AG09309 (cell line): ENCODE results near the gene ELMO1.

Experiments used
- DNase-seq: peaks from one replicate; pipeline ENCODE4 v3.0.0-alpha.2; 2010; ENCODE audit warnings: low read depth
- H3K4me3 ChIP-seq: 2 replicates; pipeline ENCODE4 v1.5.1; 2011; ENCODE audit warnings: mild to moderate bottlenecking, low read depth, low read length, moderate library complexity; ENCODE audit not compliant: control insufficient read depth
- TF ChIP-seq, protein P1 (sequence below): IDR thresholded peaks from 2 replicates; pipeline ENCODE4 v1.5.1; 2011; ENCODE audit warnings: mild to moderate bottlenecking, low read depth, low read length, inconsistent platforms; ENCODE audit not compliant: insufficient read depth, control insufficient read depth; ENCODE audit errors: missing control alignments

The ELMO1 gene

DNA sequence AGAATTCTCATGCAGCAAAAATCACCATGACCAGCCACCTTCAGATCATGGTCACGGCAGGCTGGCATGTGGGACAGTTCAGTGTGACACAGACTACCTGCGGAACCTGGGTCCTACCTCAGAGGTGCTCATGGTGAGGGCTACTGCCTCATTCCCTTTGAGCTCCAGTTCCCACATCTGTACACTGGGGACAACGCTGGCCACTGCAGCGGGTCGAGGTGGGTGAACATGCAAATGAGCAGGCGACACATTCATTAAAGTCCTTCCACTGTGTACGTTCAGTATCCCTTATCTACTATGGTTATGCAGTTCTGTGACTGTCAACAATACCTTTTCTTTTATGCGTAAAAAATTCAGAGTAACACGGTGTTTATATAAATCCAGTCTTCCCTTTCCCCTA is 505.7 kb downstream of the ELMO1 start:
- TF ChIP-seq, protein P1, sequence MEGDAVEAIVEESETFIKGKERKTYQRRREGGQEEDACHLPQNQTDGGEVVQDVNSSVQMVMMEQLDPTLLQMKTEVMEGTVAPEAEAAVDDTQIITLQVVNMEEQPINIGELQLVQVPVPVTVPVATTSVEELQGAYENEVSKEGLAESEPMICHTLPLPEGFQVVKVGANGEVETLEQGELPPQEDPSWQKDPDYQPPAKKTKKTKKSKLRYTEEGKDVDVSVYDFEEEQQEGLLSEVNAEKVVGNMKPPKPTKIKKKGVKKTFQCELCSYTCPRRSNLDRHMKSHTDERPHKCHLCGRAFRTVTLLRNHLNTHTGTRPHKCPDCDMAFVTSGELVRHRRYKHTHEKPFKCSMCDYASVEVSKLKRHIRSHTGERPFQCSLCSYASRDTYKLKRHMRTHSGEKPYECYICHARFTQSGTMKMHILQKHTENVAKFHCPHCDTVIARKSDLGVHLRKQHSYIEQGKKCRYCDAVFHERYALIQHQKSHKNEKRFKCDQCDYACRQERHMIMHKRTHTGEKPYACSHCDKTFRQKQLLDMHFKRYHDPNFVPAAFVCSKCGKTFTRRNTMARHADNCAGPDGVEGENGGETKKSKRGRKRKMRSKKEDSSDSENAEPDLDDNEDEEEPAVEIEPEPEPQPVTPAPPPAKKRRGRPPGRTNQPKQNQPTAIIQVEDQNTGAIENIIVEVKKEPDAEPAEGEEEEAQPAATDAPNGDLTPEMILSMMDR: no peak
- no peak for DNase-seq
- no peak overlapping the region for H3K4me3 ChIP-seq

DNA sequence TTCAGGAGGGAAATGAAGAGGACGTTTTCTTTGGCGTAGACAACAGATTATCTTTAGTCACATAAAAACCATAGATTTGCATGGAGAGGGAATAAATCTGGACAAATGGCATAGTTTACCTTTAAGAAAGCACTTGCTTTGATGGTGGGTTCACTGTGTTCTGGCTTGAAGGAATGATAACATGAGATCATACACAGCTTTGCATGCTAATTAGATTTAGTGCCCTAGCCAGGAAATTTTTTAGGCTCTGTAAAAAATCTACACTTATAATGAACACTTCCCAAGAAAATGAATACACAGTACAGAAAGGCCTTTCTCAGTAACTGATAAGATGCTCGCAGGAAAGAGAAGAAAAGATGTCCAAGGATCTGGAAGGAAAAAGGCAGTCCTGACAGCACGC is 506.1 kb downstream of the ELMO1 start:
- TF ChIP-seq, protein P1: no peak
- no peak for DNase-seq
- no peak overlapping the region for H3K4me3 ChIP-seq

DNA sequence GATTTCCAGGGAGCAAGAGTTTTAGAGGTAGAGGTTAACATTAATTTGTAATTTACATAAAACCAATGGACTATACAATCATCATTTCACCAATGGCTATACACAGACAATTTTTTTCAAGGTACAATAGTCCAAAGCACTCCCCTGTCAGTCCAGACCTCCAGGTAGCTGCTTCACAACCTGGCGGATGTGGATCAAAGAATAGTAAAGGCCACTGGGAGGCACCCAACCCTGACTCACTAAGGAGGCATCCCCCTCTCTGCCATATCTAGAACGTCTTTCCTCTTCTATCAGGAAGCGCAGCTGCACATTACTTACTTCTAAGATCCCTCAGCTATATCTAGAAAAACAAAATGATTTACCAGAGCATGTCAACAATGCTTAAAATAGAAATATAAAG is 506.6 kb downstream of the ELMO1 start:
- DNase-seq: no peak
- TF ChIP-seq, protein P1: no peak
- no peak overlapping the region for H3K4me3 ChIP-seq

DNA sequence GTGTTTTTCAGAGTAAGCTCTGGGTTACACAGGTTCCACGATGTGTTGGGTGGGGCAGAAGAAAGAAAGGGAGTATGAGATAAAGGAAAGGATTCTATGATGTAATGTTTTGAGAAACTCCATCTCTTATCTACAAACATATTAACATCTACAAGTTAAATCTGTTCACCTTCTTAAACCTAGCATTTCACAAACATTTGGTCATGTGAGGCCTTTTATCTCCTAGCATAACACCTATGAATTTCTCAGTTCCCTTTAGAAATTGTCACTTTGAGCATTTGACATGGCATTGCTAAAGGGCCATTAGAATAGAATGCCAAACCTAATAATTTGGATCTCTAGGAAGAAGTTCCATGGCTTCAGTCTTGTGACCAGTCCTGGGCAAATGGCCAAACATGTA is 507.3 kb downstream of the ELMO1 start:
- no peak overlapping the region for H3K4me3 ChIP-seq
- DNase-seq: no peak
- TF ChIP-seq, protein P1: no peak

DNA sequence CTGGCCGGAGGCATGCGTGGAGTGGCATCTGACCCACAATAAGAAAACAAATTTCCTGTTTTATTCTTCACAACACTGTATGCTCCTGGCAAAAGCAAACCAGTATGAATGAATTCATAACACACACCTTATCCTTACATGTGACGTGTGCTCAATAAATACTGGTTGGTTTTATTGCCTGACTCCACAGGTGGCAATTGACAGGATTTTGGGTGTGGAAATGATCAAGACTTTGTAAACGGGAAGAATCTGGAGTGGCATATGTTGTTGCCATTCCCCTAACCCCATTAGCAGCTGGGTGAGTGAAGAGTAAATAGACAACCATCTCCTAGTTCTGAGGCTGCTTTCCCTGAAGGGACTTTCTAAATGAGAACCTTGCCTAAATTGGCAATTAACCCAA is 508.8 kb downstream of the ELMO1 start:
- DNase-seq: no peak
- H3K4me3 ChIP-seq: no peak overlapping the region
- TF ChIP-seq, protein P1: no peak

DNA sequence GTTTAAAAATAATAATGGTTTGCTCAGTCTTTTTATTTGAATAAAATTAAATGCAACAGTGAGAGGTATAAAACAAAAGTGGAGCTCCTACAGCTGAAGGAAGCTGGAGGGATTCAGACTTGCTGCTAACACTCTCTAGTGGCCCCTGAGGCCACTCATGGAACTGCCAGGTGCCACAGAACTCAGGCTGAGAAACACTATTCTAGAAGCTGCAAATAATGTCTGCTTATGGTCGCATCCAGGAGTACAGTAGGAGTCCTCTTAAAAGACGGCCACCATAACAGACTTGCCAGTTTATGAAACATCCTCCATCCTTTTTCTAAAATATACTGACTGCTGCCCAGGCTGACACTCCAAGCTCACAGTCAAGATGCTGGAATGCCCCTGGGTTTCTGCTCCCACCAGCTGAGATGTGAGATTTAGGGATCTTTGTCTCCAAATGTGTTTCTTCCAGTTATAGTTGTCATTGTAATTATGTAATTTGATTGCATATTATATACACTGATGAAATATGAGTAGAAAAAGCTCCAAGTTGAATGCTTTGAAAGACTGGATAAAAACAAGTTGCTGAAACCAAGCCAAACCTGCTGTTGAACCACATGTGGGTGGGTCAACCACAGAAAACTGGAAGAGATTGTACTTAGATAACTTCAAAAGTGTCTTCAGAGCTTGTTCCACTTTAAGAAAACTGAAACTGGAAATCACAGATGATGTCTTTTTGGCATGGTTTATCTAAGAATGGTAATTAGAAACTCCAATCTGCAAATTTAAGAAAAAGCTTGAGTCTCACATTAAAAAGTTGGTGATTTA is 510.7 kb downstream of the ELMO1 start:
- TF ChIP-seq, protein P1: no peak
- no peak for DNase-seq
- H3K4me3 ChIP-seq: no peak overlapping the region
